H7 (cell line): ENCODE data around the gene WIPF1. TPM values are rescaled to one million over a fixed set of nuclear protein-coding genes. Genes with fewer than 3 reads are reported as not detected.

Experiments
- DNase-seq: peaks from one replicate; pipeline ENCODE4 v3.0.0; 2012
- H3K27me3 ChIP-seq: 2 replicates; pipeline ENCODE4 v1.6.0; 2011; ENCODE audit warnings: mild to moderate bottlenecking, low read length; ENCODE audit not compliant: control insufficient read depth, insufficient read depth
- H3K36me3 ChIP-seq: replicated peaks from 2 replicates; pipeline ENCODE4 v1.5.1; 2011; ENCODE audit warnings: low read length; ENCODE audit not compliant: control insufficient read depth, insufficient read depth
- H3K4me3 ChIP-seq: 2 replicates; pipeline ENCODE4 v1.5.1; 2011; ENCODE audit warnings: low read depth, mild to moderate bottlenecking, control low read depth, low read length, moderate library complexity; ENCODE audit not compliant: insufficient read depth
- total RNA-seq: library from RNA; depleted of rRNA; stranded (reverse); fragments of >200 nt; shearing (Covaris generic); gene quantifications from 2 replicates; pipeline ENCODE4 v1.2.3, GENCODE V29; 2014

The WIPF1 gene
- total RNA-seq, 1 experiment from 2014 or later = 6.9 TPM

GRCh38 chr2:174629506-174629905 is 31.9 kb upstream of the WIPF1 start:
- no peaks in the 10 kb centered on the region for H3K27me3 ChIP-seq
- H3K4me3 ChIP-seq = no peak overlapping the region
- DNase-seq = no peak
- no peaks in the 10 kb centered on the region for H3K36me3 ChIP-seq

DNA sequence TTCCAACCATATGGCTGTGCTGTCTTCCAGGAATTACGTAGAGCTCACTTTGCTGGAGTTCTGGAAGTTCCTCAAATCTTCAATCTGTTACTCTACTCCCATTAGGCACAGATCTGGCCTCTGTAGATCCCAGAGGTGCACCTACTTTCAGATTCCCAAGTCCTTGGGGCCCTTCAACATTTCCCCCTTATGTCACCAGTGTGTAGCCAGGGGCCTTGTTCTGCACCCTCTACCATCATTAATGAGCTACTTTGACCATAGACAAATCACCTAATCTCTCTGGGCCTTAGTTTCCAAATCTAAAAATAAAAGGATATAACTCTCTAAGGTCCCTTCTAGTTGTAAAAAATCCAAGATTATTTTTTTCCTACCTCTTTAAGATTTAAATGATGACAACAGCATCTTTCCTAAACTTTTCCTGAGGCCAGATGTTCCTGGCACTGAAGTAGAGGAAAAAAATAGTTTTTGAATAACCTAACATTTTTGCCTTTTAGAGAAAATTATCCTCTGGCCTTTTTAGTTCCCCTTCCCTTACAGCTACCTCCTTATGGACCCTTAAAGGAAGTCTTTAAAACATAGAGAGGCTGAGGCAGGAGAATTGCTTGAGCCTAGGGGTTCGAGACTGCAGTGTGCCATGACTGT is 31.0 kb upstream of the WIPF1 start:
- DNase-seq = no peak
- H3K36me3 ChIP-seq = no peaks in the 10 kb centered on the region
- no peak overlapping the region for H3K4me3 ChIP-seq
- no peaks in the 10 kb centered on the region for H3K27me3 ChIP-seq

- Histone ChIP-seq H3K4me3 (no peak overlapping the region), H3K27me3 (no peaks in the 10 kb centered on the region), H3K36me3 (no peaks in the 10 kb centered on the region)
- no peak for DNase-seq
These were observed 29.6 kb upstream of the WIPF1 start for GRCh38 chr2:174627216-174627615.

DNA sequence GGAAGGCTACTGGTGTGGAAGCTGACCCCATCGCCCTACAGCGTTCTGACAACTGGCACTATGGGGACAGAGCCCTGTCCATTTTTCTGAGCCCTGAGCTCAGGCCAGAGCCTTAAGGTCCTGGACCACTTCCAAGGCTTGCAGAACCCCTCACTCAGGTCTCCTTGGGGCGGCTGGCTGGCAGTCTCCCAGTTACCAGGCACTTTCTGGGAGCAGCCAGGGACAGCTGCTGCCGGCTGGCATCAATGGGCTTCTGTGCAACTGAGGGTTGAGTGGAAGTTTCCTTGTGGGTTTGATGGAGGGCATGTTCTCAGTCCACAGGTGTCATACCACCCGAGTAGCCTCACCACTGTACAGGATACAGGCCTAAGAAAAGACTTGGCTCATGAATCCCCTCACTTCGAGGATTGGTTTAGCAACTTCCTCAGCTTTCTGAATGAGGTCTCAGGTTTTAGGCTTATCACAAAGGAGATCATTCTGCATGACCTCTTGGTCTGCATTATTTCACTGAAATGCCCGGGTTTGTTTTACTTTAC is 27.4 kb upstream of the WIPF1 start:
- Histone ChIP-seq H3K36me3 (no peaks in the 10 kb centered on the region), H3K27me3 (no peaks in the 10 kb centered on the region), H3K4me3 (no peak overlapping the region)
- DNase-seq = no peak

DNA sequence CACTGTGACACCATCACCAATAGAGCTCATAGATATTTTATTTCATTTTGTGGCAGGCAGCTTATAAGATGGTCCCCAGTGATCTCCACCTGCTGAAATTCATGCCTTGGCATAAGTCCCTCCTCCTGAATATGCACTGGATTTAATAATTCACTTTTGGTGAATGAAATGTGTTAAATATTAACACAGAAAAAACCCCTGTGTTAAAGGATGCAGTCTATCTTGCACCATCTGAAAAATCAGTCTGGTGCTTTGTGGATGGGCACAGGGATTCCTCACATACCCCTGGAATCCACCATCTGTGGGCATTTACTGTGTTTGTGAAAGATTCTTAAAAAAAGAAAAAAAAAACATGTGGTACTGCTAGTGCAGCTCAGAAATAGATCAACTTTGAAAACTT is 26.1 kb upstream of the WIPF1 start:
- H3K27me3 ChIP-seq = no peaks in the 10 kb centered on the region
- no peak overlapping the region for H3K4me3 ChIP-seq
- H3K36me3 ChIP-seq = no peaks in the 10 kb centered on the region
- no peak for DNase-seq

GRCh38 chr2:174623106-174623637 is 25.6 kb upstream of the WIPF1 start:
- Histone ChIP-seq H3K36me3 (no peaks in the 10 kb centered on the region), H3K27me3 (no peaks in the 10 kb centered on the region), H3K4me3 (no peak overlapping the region)
- no peak for DNase-seq

GRCh38 chr2:174621323-174621722 is 23.7 kb upstream of the WIPF1 start:
- H3K27me3 ChIP-seq = no peaks in the 10 kb centered on the region
- H3K4me3 ChIP-seq = no peak overlapping the region
- H3K36me3 ChIP-seq = no peaks in the 10 kb centered on the region
- DNase-seq = no peak

DNA sequence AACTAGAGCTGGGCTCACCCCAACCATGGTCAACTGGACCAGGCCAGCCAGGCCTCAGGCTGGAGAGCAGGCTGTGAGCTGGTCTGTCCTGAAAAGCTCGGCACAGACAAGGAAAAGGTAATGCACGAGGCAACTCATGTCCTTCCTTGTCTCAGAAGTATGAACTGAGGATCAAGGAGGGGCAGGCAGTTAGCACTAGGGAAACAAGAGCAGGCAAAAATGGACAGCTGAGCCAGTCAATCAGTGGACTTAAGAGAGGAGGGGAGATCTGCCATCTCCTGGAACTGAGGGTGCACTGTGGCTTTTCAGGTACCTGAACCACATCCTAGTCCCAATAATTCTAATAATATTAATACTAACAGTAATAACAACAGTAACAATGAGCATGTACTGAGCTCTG is 20.6 kb upstream of the WIPF1 start:
- Histone ChIP-seq H3K27me3 (no peaks in the 10 kb centered on the region), H3K36me3 (no peaks in the 10 kb centered on the region), H3K4me3 (no peak overlapping the region)
- DNase-seq = no peak

GRCh38 chr2:174617718-174618117 is 20.1 kb upstream of the WIPF1 start:
- Histone ChIP-seq H3K36me3 (no peaks in the 10 kb centered on the region), H3K27me3 (no peaks in the 10 kb centered on the region), H3K4me3 (no peak overlapping the region)
- DNase-seq = no peak

DNA sequence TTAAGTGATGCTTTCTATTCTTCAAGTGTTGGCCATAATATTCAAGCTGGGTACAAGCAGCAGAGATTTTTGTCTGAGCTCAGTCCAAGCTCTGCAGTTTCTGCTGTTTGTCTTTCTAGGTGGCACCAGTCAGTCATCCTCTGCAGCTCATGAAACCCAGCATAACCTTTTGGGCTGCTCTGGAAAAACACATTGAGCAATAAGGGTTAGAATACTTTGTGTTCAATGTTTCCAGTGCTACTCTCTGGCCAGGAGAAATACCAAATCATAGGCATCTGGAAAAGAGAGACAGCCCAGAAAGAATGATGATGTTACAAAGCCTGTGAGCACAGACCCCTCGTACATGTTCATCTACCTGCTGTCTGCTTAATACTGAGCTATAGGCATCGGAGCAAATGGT is 19.5 kb upstream of the WIPF1 start:
- H3K27me3 ChIP-seq = no peaks in the 10 kb centered on the region
- DNase-seq = no peak
- no peak overlapping the region for H3K4me3 ChIP-seq
- no peaks in the 10 kb centered on the region for H3K36me3 ChIP-seq

- no peaks in the 10 kb centered on the region for H3K36me3 ChIP-seq
- DNase-seq = no peak
- no peak overlapping the region for H3K4me3 ChIP-seq
- H3K27me3 ChIP-seq = no peaks in the 10 kb centered on the region
These were observed 18.4 kb upstream of the WIPF1 start for GRCh38 chr2:174615871-174616436.

- Histone ChIP-seq H3K4me3 (no peak overlapping the region), H3K27me3 (no peaks in the 10 kb centered on the region), H3K36me3 (no peaks in the 10 kb centered on the region)
- no peak for DNase-seq
These were observed 16.7 kb upstream of the WIPF1 start for GRCh38 chr2:174614261-174614660.

DNA sequence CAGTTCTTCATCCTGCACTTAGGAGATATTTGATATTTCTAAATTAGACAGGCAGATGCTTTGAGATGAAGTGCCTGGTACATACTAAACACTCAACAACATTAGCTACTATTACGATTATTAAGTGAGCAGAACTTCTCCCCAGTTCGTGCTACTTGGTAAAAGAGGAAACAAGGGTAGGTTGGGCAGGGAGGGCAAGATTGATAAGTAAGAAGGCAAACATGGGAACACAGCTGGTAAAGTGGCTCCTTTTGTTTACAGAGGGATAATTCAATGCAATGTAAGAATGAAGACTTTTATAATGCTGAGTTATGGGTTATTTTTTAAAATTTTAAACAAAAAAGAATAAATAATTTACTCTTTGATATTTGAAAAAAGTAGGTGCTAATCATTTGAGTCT is 15.9 kb upstream of the WIPF1 start:
- Histone ChIP-seq H3K36me3 (no peaks in the 10 kb centered on the region), H3K4me3 (no peak overlapping the region), H3K27me3 (no peaks in the 10 kb centered on the region)
- DNase-seq = no peak

GRCh38 chr2:174612970-174613369 is 15.4 kb upstream of the WIPF1 start:
- H3K36me3 ChIP-seq = no peaks in the 10 kb centered on the region
- H3K4me3 ChIP-seq = no peak overlapping the region
- no peaks in the 10 kb centered on the region for H3K27me3 ChIP-seq
- DNase-seq = no peak

- DNase-seq = no peak
- H3K4me3 ChIP-seq = no peak overlapping the region
- no peaks in the 10 kb centered on the region for H3K27me3 ChIP-seq
- no peaks in the 10 kb centered on the region for H3K36me3 ChIP-seq
These were observed 14.2 kb upstream of the WIPF1 start for GRCh38 chr2:174611854-174612253.
